Stimulated activated CD8-positive, alpha-beta memory T cell treated with anti-CD3 and anti-CD28 coated beads, Interleukin-4, amount 100 ng/mL, for 4 hours (primary cell): Measurements from ENCODE around the gene CHST15.
"Not testable (repeated sequence)": the region's sequence is repeated elsewhere in the genome, so short reads cannot be mapped to it uniquely, and the experiment has no call there.

Source experiments
- DNase-seq, 2 donors: peaks; one replicate each; pipeline ENCODE4 v3.0.0-alpha.2; 2020; ENCODE audit warnings: low read depth in 2 of 2, low spot score in 1 of 2

CHST15 gene

DNA sequence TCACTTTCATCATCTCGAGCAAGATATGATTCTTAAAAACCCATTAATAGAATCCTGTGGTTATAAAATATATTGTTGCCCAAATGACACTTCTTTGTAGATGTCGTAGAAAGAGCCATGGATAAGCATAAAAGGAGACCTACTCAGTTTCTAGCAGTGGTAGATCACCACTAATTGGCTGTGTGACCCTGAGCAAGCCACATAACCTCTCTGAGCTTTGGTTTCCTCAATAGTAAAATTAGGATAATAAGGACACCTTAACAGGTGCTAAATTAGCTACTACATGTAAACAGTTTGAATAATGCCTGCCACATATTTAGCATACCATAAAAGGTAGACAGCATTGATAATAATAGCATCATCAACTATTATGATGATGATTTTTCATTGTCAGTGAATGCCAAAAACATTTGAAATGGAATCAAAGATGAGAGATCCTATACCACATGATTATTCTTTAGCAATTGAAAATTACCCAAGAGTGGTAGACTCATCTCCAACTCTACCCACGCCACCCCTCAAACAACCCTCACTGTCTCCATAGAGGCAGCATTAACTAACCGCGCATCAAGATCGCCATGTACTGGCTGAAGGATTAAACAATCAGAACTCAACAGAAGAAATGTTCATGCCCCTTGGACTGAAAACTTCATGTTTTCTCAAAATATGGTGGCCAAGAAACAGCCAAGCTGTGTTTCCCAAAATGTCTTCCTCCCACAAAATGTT lies 45.8 kb downstream of the CHST15 start:
- no peak for DNase-seq

DNA sequence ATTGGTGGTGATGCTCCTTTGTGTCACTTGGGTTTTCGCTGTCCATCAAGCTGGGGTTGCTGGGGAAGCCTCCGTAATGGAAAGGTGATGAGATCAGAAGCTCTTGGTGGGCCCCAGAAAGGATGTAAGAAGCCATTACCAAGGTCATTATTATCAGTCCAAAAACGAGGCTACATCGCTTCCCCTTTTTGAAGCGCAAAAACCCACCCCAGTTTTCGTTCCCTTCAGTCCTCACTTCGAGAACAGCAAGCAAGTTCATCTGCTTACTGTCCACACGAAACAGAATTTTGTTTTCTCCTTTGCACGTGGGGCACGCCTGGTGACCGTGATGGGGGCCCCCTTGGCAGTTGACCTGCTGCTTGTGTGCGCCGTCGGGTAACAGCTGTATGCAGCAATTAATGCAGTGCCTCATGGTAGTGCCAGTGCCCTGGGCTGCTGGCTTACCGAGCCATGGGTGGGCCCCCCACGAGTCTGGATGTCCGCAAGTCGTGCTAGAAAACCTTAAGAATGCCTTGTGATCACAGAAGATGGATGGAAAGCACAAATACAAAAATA lies 47.5 kb downstream of the CHST15 start:
- DNase-seq: no peak

DNA sequence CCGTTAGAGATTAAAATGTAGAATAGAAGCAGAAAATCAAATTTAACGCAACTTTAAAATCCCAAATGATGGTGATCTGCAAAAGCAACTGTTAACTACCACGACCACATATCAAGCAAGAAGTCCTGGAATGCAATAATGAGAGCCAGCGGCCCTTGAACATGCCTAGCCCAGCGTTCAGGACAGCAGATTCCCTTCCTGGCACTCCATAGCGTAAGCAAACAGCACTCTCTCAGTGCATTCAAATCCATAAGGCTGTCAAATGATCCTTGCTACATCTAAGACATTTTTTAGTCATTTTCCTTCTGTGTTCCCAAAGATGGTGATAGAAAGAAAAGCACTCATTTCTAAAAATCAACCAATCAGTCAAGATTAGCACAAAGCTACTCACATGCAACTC lies 48.1 kb downstream of the CHST15 start:
- DNase-seq: no peak

DNA sequence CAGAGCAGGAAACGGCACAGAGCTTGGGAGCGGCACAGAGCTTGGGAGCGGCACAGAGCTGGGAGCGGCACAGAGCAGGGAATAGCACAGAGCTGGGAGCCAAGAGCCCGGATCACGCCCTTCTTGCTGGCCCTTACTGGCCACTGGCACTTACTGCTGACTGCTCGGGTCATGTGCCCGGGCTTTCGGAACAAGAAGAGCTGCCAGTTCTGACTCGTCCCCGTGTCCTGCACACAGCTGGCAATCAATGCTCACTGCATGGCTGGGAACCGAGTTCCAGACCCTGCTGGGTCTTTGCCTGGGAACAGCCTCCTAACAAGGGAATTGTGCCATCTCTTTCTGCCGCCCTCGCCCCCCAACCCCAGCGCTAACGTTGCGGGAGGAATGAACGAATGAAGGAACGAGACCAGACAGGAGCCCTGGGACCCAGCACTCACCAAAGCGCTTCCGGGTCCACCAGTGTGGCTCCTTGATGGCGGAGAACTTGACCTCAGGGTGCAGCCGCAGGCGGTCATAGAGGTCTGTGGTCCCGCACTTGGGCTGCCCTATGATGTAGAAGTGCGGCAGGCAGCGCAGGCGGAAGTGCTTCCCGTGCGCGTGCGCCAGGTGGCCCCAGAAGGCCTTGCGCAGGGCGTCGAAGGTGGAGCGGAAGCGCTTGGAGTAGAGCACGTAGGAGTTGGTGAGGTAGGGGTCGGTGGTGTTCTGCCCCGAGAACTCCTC lies 49.1 kb downstream of the CHST15 start:
- no peak for DNase-seq

DNA sequence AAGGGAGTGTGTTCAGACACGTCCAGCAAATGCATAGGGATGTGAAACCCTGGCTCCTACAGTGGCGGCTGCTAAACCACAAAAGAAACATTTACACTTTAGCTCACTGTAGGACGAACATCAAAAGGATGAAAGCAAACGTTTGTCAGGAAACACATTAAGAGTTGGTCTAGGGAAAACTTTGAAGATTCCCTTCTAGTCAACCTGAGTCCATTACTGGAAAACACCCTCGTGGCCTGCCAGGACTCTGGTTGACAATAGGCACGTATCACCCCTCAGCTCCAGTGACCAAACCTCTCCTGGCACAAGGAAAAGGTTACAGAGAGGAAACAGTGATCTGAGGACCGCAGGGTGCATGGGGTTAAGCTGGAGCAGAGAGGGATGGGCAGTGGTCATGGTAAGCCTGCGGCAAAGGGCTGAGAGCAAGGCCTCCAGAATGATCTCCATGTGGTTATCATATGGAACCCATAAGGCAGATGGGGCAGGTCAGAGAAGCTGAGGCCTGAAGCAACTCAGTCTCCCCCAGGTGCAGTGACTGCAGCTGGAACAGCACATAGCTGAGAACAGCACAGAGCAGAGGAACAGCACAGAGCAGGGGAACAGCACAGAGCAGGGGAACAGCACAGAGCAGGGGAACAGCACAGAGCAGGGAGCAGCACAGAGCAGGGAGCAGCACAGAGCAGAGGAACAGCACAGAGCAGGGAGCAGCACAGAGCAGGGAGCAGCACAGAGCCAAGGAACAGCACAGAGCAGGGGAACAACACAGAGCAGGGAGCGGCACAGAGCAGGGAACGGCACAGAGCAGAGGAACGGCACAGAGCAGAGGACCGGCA lies 49.9 kb downstream of the CHST15 start:
- no peak for DNase-seq

DNA sequence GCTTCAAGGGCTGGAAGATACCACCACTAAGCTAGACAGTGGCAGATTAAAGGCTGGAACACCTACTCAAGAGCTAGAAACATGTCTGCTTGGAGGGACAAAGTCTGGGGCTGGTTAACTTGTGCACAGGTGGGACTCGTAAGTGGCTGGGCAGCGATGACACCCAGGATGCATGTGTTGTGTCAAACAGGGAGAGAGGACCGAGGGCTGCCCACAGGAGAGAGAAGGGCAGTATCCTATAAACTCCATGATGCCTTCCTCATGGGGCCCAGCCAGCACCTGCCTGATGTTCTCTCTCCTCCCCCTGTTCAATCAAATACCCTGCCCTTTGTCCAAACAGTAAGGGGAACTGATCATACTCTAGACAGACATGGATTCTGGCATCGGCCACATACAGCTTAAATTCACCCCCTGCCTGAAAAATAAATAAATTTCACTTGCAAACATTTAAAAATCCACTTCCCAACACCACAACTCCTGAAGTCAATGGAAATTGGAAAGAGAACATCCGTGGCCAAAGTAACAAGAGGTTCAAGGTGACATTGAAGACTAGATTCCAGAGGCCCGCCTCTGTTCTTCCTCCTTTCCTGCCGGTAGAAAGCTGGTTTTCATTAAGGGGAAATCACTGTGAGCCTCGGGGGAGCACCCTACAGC lies 50.6 kb downstream of the CHST15 start:
- no peak for DNase-seq

DNA sequence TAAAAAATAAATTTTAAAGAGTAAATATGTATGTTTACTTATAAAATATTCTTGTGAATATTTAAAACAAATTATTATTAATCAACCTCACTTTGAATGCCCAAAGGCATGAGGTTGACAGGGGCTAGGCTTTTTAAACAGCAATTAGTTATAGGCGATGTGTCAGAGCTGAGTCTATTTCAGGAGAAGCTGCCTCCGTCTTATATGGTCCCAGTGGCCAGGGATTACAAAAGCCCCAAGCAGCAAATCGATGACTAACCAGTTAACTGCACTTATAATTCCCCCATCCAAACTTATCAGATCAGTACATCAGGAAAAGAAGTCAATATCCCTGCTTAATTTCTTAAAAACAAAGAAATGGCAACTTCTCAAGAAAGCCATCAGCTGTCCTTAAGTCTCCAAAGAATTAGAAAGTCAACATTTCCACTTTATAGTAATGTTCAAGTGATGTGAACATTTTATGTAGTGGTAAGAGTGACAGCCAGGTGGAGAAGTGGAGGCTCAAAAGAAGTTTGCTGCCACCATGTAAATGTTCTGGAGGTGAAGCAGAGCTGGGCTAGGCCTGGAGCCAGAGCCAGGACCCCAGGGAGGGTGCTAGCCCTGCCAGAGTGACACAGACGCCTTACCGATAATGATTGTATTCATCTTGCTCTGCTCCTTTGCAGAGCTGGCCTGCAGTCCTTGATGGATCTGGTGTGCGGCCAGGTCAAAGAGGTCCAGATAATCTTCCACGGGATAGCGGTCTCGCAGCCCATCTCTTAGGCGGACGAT lies 51.5 kb downstream of the CHST15 start:
- DNase-seq: no peak

DNA sequence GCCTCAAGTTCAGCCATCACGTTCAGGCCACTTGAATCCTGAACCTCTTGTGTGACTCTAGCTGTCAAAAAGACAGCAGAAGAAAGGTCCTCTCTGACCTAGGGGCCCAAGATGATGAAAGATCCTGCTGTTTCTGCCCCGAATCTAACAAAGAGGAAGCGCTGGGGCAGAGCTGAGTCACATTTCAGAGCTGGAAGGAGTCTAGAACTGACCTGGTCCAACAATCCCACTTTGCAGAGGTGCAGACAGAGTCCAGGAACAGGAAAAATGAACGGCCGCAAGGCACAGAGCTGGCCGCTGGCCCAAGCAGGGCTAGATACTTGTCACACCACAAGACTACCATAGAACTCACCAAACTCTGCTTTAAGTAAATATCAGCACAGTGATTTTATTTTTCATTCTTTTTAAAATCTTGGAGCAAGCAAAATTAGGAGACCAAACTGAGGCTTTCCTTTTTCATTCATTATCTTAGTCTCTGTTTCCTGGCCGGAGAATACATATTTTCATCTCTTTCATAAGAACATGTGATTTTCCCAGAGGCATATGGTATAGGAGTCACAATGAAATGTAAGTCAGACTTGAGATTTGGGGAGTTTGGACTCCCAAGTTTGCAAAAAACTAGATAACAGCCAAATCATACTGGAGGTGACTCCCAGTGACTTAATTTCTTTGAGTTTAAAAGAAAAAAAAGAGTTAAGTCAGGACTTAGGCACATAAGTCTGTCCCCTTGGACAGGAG lies 52.8 kb downstream of the CHST15 start:
- DNase-seq: no peak

DNA sequence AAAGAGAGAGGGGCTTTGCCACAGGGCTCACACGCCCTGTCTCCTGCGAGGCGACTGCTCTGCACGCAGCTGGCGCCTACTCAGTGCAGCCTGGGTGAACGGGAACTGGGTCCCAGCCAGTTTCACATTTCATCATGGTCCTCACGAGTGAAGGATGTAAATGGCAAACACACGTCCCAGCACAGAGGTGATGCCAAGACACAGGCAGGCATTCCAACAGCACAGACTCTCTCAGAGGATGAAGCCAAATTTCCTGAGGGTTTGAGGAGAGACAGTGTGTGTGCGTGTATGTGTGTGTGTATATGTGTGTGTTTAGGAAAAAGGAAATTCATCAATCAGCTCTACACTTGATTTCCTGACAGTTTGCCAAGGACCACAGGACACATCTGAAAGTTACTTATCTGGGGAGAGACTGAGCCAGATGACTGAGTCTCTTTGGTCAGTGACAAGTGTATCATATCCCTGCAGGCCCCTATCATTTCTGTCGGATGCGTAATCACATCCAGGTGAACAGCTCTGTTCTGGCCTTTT lies 53.9 kb downstream of the CHST15 start:
- DNase-seq: no peak

DNA sequence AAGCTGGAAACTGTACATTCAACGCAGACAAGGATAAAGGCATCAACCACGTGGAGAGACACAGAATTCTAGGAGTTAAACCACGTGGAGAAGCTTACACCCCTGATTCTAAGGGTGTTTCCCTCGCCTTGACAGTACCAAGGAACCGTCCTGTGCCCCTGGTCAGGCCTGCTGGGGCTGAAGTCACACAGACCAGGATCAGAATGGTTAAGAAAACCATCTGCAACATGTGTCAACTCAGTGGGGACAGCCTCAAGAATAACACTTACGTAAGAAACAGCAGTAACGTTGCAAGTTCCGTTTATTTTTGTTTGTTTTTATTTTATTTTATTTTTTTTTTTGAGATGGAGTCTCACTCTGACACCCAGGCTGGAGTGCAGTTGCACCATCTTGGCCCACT lies 55.6 kb downstream of the CHST15 start:
- DNase-seq: no peak

DNA sequence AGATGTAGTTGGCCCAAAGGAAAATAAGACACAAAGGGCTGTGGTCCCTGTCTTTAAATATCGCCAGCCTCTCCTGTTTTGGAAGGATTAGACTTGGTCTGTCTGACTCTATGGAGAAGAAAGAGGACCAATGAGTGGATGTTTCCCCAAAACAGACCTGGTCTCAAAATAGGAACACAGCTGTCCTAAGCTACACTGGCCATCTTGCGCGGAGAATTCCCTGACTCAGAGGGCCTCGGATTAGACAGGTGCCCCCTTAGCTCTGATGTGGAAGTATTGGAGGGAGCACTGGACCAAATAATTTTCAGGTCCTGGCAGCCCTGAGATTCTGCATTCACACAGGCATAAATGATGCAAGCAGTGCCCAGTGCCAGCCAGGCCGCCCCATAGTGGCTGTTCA lies 56.1 kb downstream of the CHST15 start:
- DNase-seq: no peak

DNA sequence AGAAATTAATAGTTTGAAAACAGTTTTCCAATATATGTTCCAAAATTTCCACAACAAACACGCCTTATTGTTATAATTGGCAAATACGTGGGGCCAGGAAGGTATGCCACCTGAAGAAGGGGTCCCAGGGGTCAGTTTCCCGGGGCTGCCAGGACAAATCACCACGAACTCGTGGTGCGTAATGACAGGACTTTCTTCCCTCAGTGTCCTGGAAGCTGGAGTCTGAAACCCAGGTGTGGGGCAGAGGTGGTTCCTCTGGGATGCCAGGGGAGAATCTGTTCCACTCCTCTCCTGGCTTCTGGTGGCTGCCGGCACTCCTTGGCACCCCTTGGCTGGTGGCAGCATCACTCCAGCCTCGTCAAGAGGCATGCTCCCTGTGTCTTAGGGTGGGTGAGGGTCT lies 56.7 kb downstream of the CHST15 start:
- DNase-seq: no peak

DNA sequence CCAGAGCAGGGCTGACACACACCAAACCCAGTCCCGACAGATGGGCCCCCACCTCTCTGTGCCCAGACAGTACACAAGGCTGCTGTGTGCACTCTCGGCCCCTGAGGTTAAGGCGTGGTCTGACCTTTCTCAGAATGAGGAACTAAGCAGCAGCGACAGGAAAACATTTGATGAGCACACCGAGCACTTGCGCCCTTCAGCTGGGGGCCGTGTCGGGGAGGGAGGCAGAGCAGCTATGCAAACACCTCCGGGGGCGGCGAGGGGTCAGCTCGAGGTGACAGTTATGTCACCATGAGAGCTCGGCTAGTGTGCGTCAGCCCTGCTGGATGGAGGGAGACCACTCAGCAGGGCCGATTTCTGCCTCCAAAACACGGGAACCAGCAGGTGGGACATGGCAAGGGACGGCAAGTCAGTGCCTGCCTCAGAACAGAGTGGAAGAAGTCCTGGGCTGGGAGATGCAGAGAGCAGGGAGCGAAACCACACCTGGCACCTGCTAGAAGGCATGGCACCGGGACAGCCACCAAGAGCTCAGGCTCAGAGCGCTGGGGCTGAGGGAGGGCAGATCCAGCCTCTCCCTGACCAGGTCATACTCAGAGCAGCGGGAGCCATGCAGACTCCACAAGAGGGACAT lies 57.4 kb downstream of the CHST15 start:
- no peak for DNase-seq

DNA sequence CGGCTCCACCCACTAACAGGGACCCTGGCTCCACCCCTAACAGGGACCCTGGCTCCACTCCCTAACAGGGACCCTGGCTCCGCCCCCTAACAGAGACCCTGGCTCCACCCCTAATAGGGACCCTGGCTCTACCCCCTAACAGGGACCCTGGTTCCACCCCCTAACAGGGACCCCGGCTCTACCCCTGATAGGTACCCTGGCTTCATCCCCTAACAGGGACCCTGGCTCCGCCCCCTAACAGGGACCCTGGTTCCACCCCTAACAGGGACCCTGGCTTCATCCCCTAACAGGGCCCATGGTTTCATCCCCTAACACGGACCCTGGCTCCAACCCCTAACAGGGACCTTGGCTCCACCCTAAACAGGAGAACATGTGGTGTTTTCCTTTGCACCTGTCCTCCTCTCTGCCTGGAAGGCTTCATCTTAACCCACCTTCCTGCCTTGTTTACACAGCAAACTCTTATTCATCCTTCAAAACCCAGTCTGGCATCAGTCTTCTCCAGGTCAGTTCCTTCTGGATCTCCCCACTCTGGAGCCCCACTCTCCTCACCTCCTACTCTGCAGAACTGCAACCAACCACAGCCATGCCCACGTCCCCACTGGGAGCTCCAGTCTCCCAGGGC lies 58.0 kb downstream of the CHST15 start:
- DNase-seq: no peak

DNA sequence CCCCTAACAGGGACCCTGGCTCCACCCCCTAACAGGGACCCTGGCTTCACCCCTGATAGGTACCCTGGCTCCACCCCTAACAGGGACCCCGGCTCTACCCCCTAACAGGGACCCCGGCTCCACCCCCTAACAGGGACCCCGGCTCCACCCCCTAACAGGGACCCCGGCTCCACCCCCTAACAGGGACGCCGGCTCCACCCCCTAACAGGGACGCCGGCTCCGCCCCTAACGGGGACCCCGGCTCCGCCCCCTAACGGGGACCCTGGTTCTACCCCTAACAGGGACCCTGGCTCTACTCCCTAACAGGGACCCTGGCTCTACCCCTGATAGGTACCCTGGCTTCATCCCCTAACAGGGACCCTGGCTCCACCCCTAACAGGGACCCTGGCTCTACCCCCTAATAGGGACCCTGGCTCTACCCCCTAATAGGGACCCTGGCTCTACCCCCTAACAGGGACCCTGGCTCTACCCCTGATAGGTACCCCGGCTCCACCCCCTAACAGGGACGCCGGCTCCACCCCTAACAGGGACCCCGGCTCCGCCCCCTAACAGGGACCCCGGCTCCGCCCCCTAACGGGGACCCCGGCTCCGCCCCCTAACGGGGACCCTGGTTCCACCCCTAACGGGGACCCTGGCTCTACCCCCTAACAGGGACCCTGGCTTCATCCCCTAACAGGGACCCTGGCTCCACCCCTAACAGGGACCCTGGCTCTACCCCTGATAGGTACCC lies 58.7 kb downstream of the CHST15 start:
- DNase-seq: not testable (repeated sequence)

DNA sequence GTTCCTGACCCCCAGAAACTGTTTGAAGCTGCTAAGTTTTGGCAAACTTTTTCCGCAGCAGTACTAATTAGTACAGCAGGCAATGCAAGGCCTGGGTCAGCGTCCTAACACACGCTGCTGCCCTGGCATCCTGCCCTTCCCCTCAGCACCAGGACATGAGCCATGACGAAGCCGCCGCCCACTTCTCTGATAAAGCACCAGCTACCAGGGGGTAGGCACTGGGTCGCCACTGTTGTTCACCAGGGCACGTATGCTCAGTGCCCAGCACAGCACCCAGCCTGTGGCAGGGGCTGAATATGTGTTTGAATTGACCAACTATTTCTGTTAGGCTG lies 59.5 kb downstream of the CHST15 start:
- no peak for DNase-seq

DNA sequence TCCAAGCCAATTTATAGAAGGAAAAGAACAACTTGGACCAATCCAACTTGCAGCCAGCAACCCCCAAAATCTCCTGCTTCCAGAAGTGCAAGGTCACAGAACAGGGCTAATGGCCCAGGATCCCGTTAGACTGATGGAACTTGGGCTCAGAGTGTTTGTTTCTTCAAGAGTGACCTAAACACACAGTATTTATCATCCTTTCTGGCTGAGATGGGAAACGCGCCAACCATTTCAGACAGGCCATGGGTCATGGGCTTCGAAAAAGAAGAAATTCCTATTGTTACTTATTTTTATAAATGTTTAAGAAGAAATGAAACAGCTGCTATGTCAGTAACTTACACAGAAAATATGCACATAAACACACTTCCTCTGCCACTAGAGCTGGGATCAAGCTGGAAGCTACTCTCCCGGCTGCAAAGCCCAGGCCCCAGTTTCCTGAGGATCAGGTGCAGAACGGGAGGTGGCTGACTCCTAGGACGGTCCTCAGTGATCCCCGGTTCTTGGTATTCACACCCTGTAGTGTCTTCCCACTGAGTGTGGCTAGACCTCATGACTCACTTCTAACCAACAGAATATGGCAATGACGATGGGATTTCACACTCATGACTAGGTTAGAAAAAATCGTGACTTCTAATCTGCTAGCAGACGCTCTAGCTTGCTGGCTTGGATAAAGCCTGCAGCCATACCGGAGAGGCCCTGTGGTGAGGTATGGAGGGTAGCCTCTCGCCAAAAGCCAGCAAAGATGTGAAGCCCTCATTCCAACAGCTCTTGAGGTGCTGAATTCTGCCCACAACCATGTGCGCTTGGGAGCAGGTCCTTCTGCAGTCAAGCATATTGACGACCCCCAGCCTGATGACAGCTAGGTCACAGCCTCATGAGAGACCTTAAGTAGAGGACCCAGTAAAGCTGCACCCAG lies 60.2 kb downstream of the CHST15 start:
- DNase-seq: no peak
